ENCODE data around the gene GSK3A. TPM values are rescaled to one million over a fixed set of nuclear protein-coding genes. Genes with fewer than 3 reads are reported as not detected.

GSK3A gene
- total RNA-seq, 4 donors from 2014 or later: 24.7 to 34.5 (median 28.3) TPM

DNA sequence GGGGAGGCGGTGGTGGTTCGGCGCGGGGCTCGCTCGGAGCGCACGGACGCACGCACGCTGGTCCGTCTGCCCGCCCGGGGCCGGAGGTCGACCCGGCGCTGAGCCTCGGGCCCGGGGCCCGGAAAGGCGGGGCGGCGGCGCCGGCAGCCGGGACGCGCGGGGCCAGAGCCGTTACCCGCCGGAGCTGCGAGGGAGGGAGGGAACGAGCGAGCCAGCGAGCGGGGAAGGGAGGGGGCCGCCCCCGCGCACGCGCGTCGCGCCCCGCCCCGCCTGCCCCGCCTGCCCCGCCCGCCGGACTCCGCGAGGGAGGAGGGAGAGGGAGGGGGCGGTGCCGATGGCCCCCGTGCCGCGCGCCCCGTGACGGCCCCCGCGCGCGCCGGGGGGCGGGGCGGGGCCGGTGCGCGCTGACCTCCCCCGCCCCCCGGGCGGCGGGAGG lies 41.7 kb upstream of the GSK3A start:
- peak; percentile 38 to 49 for DNase-seq (ENCODE audit: low spot score in 2 of 2)
- H3K27me3 ChIP-seq: no peaks in the 10 kb centered on the region
- no peaks in the 10 kb centered on the region for H3K9me3 ChIP-seq
- whole genome bisulfite sequencing, 2 donors: 0% methylated on average over 19 of the region's 76 CpGs; no CpG with 5 or more reads in 1 of the 2 donors
- peak; percentile 40 to 50 for TF ChIP-seq POLR2A (IDR thresholded peaks at IDR 0.05)
- TF ChIP-seq, protein P1, sequence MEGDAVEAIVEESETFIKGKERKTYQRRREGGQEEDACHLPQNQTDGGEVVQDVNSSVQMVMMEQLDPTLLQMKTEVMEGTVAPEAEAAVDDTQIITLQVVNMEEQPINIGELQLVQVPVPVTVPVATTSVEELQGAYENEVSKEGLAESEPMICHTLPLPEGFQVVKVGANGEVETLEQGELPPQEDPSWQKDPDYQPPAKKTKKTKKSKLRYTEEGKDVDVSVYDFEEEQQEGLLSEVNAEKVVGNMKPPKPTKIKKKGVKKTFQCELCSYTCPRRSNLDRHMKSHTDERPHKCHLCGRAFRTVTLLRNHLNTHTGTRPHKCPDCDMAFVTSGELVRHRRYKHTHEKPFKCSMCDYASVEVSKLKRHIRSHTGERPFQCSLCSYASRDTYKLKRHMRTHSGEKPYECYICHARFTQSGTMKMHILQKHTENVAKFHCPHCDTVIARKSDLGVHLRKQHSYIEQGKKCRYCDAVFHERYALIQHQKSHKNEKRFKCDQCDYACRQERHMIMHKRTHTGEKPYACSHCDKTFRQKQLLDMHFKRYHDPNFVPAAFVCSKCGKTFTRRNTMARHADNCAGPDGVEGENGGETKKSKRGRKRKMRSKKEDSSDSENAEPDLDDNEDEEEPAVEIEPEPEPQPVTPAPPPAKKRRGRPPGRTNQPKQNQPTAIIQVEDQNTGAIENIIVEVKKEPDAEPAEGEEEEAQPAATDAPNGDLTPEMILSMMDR (IDR thresholded peaks at IDR 0.05): no peak
- peak overlapping the region; percentile 70 to 97 (median 96) for H3K27ac ChIP-seq
- H3K36me3 ChIP-seq: peaks cover 0 to 23% (median 6%) of the 10 kb centered on the region in 3 donors
- peaks cover 3 to 62% (median 55%) of the 10 kb centered on the region in 4 donors for H3K4me1 ChIP-seq
- peak overlapping the region in 3 of 4 donors; percentile 54 to 72 (median 57) for H3K4me3 ChIP-seq

DNA sequence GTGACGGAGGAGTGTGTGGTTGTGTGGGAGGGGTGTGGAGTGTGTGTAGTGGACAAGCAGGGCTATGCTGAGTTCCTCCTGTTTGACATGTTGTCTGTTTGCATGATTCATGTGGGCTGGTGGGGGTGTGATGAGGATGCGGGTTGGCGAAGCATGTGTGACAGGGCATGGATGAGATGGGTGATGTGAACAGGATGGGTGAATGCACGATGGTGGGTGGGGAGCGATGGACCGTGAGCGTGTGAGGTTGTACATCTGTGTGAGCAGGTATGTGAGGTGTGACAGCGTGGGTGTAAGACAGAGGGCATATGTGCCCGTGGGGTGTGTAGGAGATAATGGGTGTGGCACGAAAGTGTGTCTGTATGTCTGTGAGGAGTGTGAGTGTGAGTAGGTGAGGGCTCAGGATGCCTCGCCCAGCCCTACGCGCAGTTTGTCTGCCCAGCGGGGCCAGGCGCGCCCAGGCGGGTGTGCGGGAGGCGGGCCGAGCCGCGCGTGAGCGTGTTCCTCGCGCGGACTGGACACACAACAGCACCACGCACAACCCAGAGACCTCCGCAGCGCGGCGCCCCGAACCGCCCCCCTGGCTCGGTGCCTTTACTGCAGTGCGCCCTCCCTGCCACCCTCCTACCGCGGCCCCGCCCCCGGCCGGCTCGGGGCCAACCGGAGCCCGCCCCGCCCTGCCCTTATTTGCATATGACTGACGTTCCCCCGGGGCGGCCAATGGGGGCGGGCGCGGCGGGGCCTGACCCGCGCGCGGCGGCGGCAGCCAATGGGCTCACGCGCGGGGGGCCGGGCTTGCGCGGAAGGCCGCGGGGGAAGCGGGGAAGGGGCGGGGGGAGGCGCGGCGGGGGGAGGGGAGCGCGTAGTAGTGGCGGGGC lies 41.0 kb upstream of the GSK3A start:
- WGBS, 2 donors: 2 to 4% methylated on average over 35 of the region's 74 CpGs
- TF ChIP-seq POLR2A (IDR thresholded peaks at IDR 0.05) (peak in 1 of 2 donors; percentile 72), EP300 (IDR thresholded peaks at IDR 0.05) (peak in 1 of 2 donors; percentile 86)
- TF ChIP-seq, protein P1 (IDR thresholded peaks at IDR 0.05): peak in 2 of 5 experiments; percentile 26 to 38
- Histone ChIP-seq H3K27ac (peak overlapping the region; percentile 96 to 99 (median 97)), H3K4me1 (peaks cover 3 to 68% (median 61%) of the 10 kb centered on the region in 4 donors), H3K4me3 (peak overlapping the region; percentile 44 to 72 (median 56)), H3K36me3 (peaks cover 0 to 17% (median 4%) of the 10 kb centered on the region in 3 donors), H3K27me3 (no peaks in the 10 kb centered on the region), H3K9me3 (no peaks in the 10 kb centered on the region)
- DNase-seq (ENCODE audit: low spot score in 2 of 2): peak; percentile 96 to 97

DNA sequence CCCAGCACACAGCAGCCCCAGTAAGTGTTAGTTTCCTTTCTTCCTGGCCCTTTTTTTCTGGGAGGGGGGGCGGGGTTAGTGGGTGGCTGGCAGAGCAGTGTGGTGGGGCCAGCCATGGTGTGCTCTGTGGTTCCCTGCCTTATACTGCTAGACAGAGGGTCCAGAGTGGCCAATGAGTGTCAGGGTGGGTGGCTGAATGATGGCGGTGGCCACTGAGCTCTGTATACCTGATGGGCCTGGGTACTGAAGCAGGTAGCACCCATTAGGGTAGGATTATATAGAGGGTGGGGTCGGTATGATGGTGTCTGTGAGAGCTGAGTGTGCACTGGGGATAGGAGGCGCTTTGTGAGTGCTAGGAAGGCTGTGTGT lies 40.4 kb upstream of the GSK3A start:
- Histone ChIP-seq H3K4me1 (peaks cover 3 to 75% (median 67%) of the 10 kb centered on the region in 4 donors), H3K36me3 (peaks cover 0 to 10% (median 4%) of the 10 kb centered on the region in 3 donors), H3K27ac (peak overlapping the region; percentile 96 to 99 (median 97)), H3K4me3 (peak overlapping the region in 2 of 4 donors; percentile 54 to 72), H3K27me3 (no peaks in the 10 kb centered on the region), H3K9me3 (no peaks in the 10 kb centered on the region)
- WGBS, 2 donors: 26 to 33% methylated on average over 3 to 4 of the region's 4 CpGs
- no peak for DNase-seq (ENCODE audit: low spot score in 2 of 2)
- no peak for TF ChIP-seq EP300 (IDR thresholded peaks at IDR 0.05)
- TF ChIP-seq, protein P1 (IDR thresholded peaks at IDR 0.05): no peak
- no peak for TF ChIP-seq POLR2A (IDR thresholded peaks at IDR 0.05)

DNA sequence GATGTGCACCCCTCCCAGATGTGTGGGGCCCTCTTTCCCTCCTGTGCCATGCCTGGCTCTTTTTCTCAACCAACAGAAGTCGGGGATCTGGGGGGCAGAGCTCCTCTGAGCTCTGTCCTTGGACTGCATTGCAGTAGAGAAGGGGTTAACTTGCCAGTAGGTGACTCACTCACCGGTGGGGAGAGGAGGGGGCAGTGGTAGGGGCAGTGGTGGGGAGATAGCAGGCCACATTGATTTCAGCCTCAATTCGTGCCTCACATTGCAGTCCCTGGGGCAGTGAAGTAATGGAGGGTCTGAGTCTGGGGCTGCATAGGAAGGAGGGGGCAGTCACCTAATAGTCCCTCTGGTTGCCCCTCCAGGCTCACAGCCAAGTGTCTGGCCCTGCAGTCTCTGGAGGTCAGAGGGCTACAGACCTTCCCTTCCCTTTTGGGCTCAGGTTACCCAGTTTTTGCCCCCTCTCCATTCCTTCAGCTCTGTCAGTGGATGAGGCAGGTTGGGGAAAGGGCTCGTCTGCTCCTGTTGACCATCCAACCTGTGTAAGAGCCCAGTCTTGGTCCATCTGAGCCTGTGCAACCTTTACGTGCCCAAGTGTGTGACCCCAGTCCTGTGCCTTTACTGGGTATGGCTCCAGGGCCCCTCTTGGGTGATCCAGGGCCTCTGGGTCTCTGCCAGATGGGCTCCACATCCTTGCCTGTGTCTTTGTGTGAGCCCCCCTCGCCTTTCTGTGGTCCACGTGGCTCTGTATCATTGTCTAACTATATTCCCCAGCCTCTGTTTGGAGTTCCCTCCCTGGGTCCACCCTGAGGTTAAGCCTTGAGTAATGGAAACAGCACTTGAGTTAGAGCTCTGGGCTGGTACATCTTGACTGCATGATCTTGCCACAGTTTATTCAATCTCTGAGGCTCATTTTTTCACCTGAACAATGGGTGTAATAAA lies 39.7 kb upstream of the GSK3A start:
- WGBS, 2 donors: 13 to 16% methylated on average over 7 of the region's 7 CpGs
- TF ChIP-seq, protein P1 (IDR thresholded peaks at IDR 0.05): no peak
- no peak for TF ChIP-seq EP300 (IDR thresholded peaks at IDR 0.05)
- no peak for TF ChIP-seq POLR2A (IDR thresholded peaks at IDR 0.05)
- Histone ChIP-seq H3K27ac (peak overlapping the region; percentile 96 to 99 (median 97)), H3K27me3 (no peaks in the 10 kb centered on the region), H3K9me3 (no peaks in the 10 kb centered on the region), H3K4me3 (peak overlapping the region; percentile 81 to 100 (median 86)), H3K4me1 (peaks cover 3 to 82% (median 74%) of the 10 kb centered on the region in 4 donors), H3K36me3 (peaks cover 0 to 3% (median 0%) of the 10 kb centered on the region in 3 donors)
- DNase-seq (ENCODE audit: low spot score in 2 of 2): peak in 1 of 2 donors; percentile 34
